Measurements from ENCODE around the gene CASTOR2. TPM values are rescaled to one million over a fixed set of nuclear protein-coding genes. Genes with fewer than 3 reads are reported as not detected.
"Not testable (repeated sequence)": the region's sequence is repeated elsewhere in the genome, so short reads cannot be mapped to it uniquely, and the experiment has no call there.

Gene CASTOR2
- total RNA-seq, 1 experiment from 2014 or later, result 7.4 TPM

GRCh38 chr7:74994869-74995543, 30.5 kb downstream of the CASTOR2 start:
- DNase-seq (ENCODE audit: low read depth), result not testable (repeated sequence)

GRCh38 chr7:74996361-74996760, 31.9 kb downstream of the CASTOR2 start:
- not testable (repeated sequence) for DNase-seq (ENCODE audit: low read depth)

GRCh38 chr7:74997811-74998210, 33.3 kb downstream of the CASTOR2 start:
- not testable (repeated sequence) for DNase-seq (ENCODE audit: low read depth)

GRCh38 chr7:75001356-75001755, 36.9 kb downstream of the CASTOR2 start:
- DNase-seq (ENCODE audit: low read depth), result peak; percentile 36

- no peak for DNase-seq (ENCODE audit: low read depth)
Observed at GRCh38 chr7:75010036-75010435, 45.5 kb downstream of the CASTOR2 start.

GRCh38 chr7:75017832-75018231, 53.3 kb downstream of the CASTOR2 start:
- no peak for DNase-seq (ENCODE audit: low read depth)

- no peak for DNase-seq (ENCODE audit: low read depth)
Observed at GRCh38 chr7:75018570-75019364, 54.3 kb downstream of the CASTOR2 start.

- no peak for DNase-seq (ENCODE audit: low read depth)
Observed at GRCh38 chr7:75019800-75020199, 55.3 kb downstream of the CASTOR2 start.

GRCh38 chr7:75024922-75025321, 60.4 kb downstream of the CASTOR2 start:
- DNase-seq (ENCODE audit: low read depth), result no peak

- no peak for DNase-seq (ENCODE audit: low read depth)
Observed at GRCh38 chr7:75028299-75028698, 63.8 kb downstream of the CASTOR2 start.

GRCh38 chr7:75033064-75033463, 68.6 kb downstream of the CASTOR2 start:
- no peak for DNase-seq (ENCODE audit: low read depth)

- no peak for DNase-seq (ENCODE audit: low read depth)
Observed at GRCh38 chr7:75033826-75034225, 69.3 kb downstream of the CASTOR2 start.

- DNase-seq (ENCODE audit: low read depth), result no peak
Observed at GRCh38 chr7:75038508-75038907, 74.0 kb downstream of the CASTOR2 start.

- DNase-seq (ENCODE audit: low read depth), result no peak
Observed at GRCh38 chr7:75039166-75039565, 74.7 kb downstream of the CASTOR2 start.

- DNase-seq (ENCODE audit: low read depth), result no peak
Observed at GRCh38 chr7:75039709-75040108, 75.2 kb downstream of the CASTOR2 start.

GRCh38 chr7:75040512-75040911, 76.0 kb downstream of the CASTOR2 start:
- DNase-seq (ENCODE audit: low read depth), result no peak

GRCh38 chr7:75042286-75042685, 77.8 kb downstream of the CASTOR2 start:
- DNase-seq (ENCODE audit: low read depth), result no peak

- no peak for DNase-seq (ENCODE audit: low read depth)
Observed at GRCh38 chr7:75042831-75043703, 78.6 kb downstream of the CASTOR2 start.

- DNase-seq (ENCODE audit: low read depth), result no peak
Observed at GRCh38 chr7:75045881-75046280, 81.4 kb downstream of the CASTOR2 start.

- DNase-seq (ENCODE audit: low read depth), result no peak
Observed at GRCh38 chr7:75048435-75049379, 84.2 kb downstream of the CASTOR2 start.

GRCh38 chr7:75049817-75050216, 85.3 kb downstream of the CASTOR2 start:
- DNase-seq (ENCODE audit: low read depth), result no peak
